ENCODE data around the gene ZNF79.

ZNF79 gene

DNA sequence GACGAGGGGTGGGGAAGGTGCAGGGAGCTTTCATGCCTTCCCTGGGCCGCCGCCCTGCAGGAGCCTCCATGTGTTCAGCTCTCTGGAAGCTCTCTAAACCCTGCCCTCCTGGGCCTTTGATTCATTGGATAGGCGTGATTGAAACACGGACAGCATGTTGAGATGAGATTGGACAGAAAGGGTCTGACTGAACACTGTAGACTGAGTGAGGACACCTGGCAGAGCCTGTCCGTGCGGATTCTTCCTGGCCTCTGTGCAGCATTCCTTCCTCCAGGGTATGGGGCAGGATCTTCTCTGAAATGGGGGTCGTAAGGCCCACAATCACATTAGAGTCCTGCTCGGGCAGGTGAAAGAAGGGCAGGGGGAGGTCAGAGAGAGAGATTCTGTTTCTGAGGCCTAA, 14.2 kb downstream of the ZNF79 start:
- Mint-ChIP-seq H3K27me3 (no peaks in the 10 kb centered on the region), H3K4me1 (peaks cover 6% of the 10 kb centered on the region), H3K9me3 (no peaks in the 10 kb centered on the region), H3K27ac (no peak overlapping the region), H3K4me3 (no peak overlapping the region)
- no peak for ATAC-seq
- DNase-seq = no peak

DNA sequence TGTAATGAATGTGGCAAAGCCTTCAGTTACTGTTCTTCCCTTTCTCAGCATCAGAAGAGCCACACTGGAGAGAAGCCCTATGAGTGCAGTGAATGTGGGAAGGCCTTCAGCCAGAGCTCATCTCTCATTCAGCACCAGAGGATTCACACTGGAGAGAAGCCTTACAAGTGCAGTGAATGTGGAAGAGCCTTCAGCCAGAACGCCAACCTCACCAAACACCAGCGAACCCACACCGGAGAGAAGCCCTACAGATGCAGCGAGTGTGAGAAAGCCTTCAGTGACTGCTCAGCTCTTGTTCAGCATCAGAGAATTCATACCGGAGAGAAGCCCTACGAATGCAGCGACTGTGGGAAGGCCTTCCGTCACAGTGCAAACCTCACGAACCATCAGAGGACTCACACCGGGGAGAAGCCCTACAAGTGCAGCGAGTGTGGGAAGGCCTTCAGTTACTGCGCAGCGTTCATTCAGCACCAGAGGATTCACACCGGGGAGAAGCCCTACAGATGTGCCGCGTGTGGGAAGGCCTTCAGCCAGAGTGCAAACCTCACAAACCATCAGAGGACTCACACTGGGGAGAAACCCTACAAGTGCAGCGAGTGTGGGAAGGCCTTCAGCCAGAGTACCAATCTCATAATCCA, 20.2 kb downstream of the ZNF79 start:
- no peak overlapping the region for H3K27ac Mint-ChIP-seq
- no peaks in the 10 kb centered on the region for H3K27me3 Mint-ChIP-seq
- H3K4me1 Mint-ChIP-seq = peaks cover 36% of the 10 kb centered on the region
- no peak for ATAC-seq
- H3K9me3 Mint-ChIP-seq = peaks cover 0 to 13% of the 10 kb centered on the region in 2 donors
- no peak overlapping the region for H3K4me3 Mint-ChIP-seq
- DNase-seq = no peak

DNA sequence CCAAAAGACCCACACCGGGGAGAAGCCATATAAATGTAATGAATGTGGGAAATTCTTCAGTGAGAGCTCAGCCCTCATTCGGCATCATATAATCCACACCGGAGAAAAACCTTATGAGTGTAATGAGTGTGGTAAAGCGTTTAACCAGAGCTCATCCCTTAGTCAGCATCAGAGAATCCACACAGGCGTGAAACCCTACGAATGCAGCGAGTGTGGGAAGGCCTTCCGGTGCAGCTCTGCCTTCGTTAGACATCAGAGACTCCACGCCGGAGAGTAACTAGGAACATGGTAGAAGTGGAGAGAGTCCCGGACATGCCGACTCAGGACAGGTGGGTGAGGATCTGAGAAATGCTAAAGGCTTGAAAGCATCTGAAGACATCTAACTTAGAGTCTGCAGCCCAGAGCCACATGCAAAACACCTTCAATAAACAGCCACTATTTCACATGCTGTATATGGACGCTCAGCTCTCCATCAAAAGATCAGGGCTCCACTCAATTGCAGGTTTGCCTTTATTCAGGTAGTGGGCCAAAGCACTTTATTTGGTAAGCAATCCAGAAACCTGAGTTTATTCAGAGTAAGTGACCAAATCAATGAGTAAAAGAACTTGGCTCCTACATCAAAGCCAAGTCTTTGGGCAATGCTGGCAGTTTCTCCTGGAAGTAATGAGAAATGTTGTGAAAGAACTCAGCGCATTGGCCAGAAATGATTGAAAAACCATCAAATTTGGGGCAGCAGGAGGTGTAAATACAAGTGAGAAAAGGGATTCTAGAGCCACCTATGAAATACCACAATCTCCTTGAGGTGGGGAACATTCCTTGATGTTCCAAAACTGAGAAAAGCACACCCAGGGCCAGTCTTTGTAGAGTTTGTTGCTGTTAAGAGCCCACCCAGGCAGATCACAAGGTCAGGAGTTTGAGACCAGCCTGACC, 21.0 kb downstream of the ZNF79 start:
- peaks cover 44% of the 10 kb centered on the region for H3K4me1 Mint-ChIP-seq
- H3K9me3 Mint-ChIP-seq = peaks cover 0 to 13% of the 10 kb centered on the region in 2 donors
- H3K4me3 Mint-ChIP-seq = peak overlapping the region in 1 of 2 donors; percentile 21
- H3K27me3 Mint-ChIP-seq = no peaks in the 10 kb centered on the region
- ATAC-seq = no peak
- no peak for DNase-seq
- peak overlapping the region in 1 of 2 donors; percentile 38 for H3K27ac Mint-ChIP-seq

DNA sequence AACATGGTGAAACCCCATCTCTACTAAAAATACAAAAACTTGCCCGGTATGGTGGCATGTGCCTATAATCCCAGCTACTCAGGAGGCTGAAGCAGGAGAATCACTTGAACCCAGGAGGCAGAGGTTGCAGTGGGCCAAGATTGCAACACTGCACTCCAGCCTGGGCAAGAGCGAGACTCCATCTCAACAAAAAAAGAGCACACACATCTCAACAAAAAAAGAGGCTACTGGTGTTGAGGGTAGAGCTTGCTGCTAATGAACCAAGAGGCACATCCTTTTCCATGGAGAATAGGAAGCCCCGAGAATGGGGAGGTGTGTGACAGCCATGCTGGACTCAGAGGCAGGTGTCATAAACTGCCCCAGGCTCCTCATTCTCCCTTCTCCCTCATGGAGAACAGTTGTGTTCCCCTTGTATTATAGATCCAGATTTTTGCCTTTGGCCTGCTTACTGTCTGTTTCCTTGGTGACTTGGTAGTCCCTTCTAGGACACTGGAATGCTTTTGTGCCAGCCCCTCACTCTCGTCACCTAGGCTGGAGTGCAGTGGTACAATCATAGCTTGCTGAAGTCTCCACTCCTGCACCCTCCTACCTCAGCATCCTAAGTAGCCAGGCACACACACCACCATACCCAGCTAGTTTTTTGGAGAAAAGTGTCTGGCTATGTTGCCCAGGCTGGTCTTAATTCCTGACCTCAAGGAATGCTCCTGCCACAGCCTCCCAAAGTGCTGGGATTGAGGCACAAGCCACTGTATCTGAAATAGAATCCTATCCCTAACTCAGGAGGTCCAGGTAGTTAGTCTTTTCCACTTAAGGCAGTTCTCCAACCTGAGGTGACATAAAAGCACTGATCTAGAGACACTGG, 21.9 kb downstream of the ZNF79 start:
- no peak overlapping the region for H3K4me3 Mint-ChIP-seq
- peaks cover 0 to 13% of the 10 kb centered on the region in 2 donors for H3K9me3 Mint-ChIP-seq
- DNase-seq = no peak
- no peak for ATAC-seq
- peaks cover 47% of the 10 kb centered on the region for H3K4me1 Mint-ChIP-seq
- no peaks in the 10 kb centered on the region for H3K27me3 Mint-ChIP-seq
- H3K27ac Mint-ChIP-seq = peak overlapping the region in 1 of 2 donors; percentile 38

DNA sequence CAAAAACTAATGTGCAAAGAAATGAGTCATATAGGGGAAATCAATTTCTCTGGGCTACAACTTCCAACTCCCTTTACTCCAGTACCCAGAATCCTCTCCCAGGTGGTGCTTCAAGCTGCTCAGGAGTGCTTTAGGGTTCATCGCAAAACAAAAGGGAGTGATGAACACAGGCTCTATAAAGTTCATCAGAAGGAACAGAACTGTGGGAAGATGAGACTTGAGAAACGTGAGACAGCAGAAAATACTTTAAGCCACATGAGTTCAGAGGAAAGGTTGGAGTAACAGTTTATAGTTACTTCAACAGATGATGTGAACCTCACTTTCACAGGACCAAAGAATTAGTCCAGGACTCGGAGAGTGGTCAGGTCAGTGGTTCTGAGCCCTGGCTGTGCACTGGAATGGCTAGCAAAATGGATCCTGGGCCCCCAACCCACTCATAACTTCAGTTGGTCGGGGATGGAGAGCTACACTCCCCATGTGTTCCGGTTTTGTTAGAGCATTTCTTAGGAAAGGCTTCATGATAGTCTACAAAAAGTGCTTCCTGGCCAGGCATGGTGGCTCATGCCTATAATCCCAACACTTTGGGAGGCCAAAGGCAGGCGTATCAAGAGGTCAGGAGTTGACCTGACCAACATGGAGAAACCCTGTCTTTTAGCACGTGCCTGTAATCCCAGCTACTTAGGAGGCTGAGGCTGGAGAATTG, 22.7 kb downstream of the ZNF79 start:
- Mint-ChIP-seq H3K27me3 (no peaks in the 10 kb centered on the region), H3K27ac (peak overlapping the region in 1 of 2 donors; percentile 96), H3K4me3 (no peak overlapping the region), H3K4me1 (peaks cover 49% of the 10 kb centered on the region), H3K9me3 (peaks cover 0 to 13% of the 10 kb centered on the region in 2 donors)
- DNase-seq = no peak
- ATAC-seq = no peak

DNA sequence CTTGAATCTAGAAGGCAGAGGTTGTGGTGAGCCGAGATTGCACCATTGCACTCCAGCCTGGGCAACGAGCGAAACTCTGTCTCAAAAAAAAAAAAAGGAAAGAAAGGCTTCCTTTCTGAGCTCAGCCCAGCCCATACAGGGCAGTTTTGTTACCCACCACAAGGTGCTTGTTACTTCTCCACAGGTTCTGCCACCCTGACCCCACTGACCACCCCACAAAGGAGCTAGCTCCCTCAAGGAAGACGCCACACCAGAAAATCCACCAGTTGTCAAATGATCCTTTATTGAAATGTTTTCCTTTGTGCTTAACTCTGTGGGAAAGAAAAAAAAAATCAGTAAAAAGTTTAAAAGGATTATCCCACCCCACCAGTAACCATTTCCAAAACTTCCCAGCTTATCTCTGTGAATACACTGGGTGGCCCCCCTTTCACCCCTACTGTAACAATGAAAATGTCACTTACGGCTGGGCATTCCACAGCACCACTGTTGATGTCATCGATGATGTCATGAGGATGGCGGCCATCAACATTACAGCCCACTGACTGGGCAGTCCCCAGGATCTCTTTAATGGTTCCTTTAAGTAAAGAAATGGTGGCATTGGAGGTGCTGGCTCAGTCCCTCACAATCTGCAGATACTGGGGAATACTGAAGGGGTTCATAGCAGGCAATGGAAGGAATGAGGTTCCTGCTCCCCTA, 23.4 kb downstream of the ZNF79 start:
- H3K27me3 Mint-ChIP-seq = no peaks in the 10 kb centered on the region
- peaks cover 0 to 13% of the 10 kb centered on the region in 2 donors for H3K9me3 Mint-ChIP-seq
- no peak for DNase-seq
- H3K4me3 Mint-ChIP-seq = peak overlapping the region; percentile 93 to 95
- H3K27ac Mint-ChIP-seq = peak overlapping the region; percentile 89 to 96
- ATAC-seq = no peak
- peaks cover 56% of the 10 kb centered on the region for H3K4me1 Mint-ChIP-seq

DNA sequence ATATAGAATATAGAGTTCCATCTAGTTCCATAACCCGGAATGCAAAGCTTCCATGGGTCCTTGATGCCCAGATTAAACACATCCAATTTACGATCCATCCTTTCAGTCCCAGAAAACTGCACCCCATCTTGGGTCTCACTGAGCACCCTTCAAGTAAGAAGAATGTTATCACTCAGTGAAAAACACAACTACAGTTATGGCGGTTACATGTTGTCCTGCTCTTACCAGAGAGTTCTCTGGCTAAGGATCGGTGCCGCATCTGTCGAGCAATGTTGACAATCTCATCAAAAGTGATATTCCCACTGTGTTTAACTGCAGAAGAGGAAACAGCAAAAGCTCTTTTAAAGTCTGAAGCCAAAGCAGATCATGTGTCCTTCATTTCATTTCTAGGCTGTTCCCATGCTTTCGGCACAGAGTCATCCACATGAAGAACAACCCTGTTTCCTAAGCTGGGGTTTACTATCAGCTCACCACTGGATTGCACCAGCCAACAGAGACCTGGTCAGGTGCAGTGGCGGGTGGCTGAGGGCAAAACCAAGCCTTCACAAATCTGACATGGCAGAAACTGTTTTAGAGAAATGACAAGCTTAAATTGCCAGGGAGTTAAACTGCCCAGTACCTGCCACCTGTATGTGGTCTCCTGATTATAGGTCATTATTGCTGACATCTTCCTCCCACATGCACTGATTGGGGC, 24.1 kb downstream of the ZNF79 start:
- DNase-seq = no peak
- Mint-ChIP-seq H3K4me1 (peaks cover 60% of the 10 kb centered on the region), H3K27ac (peak overlapping the region in 1 of 2 donors; percentile 99), H3K4me3 (peak overlapping the region; percentile 93 to 95), H3K27me3 (no peaks in the 10 kb centered on the region), H3K9me3 (peaks cover 0 to 13% of the 10 kb centered on the region in 2 donors)
- no peak for ATAC-seq

DNA sequence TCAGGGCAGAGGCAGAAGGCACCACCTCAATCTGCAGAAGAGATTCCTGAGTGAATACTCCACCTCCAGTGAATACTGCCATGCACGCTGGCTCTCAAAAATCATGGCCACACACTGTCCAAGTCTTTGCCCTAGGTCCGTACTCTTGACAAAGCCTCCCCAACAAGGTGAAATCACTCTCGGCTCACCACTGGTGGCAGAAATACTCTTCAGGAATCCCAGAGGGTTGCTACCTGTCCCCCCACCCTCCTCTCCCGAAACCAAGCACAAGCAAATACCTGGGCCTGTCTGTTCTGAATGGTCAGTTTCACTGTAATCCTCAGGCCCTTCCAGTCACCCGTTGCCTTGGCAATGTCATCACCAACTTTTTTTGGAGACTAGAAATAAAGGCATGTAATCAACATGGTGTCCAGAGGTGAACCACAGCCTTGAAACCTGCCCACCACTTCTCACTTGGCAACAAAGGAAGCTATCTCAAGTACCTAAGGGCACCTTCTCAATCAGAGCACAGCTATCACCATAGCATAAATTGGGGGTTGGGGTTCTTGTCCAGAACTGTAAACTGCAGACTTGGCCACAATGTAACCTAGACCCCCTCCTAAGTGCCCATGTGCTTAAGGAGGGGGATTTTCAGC, 25.3 kb downstream of the ZNF79 start:
- Mint-ChIP-seq H3K27ac (peak overlapping the region; percentile 99), H3K4me1 (peaks cover 72% of the 10 kb centered on the region), H3K27me3 (no peaks in the 10 kb centered on the region), H3K9me3 (peaks cover 0 to 9% of the 10 kb centered on the region in 2 donors), H3K4me3 (peak overlapping the region; percentile 93 to 95)
- no peak for DNase-seq
- no peak for ATAC-seq

DNA sequence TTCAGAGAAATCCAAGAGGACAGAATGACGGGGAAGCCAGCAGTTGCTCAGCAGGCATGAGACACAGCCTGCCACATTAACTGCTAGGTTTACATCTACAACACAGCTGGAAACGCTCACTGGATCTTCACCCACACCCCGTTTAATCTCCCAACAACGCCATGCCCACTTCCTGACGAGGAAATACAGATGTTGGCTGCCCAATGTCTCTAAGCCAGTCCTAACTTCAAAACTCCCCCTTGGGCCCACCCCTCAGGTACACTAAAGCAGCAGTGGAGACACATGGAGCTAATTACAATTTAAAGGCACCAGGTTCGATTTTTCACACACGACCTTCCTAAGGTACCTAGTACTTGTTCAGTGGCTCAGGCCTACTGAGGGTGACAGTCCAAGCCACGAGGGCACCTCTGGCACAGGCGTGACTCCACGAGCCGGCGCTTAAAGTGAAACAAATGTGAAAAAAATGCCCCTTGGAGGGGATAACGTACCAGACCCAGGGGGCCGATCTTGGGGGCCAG, 26.1 kb downstream of the ZNF79 start:
- peak; percentile 8 for ATAC-seq
- peak overlapping the region; percentile 93 to 95 for H3K4me3 Mint-ChIP-seq
- H3K27me3 Mint-ChIP-seq = no peaks in the 10 kb centered on the region
- H3K4me1 Mint-ChIP-seq = peaks cover 73% of the 10 kb centered on the region
- DNase-seq = no peak
- H3K9me3 Mint-ChIP-seq = peaks cover 0 to under 1% of the 10 kb centered on the region in 2 donors
- peak overlapping the region; percentile 99 for H3K27ac Mint-ChIP-seq

DNA sequence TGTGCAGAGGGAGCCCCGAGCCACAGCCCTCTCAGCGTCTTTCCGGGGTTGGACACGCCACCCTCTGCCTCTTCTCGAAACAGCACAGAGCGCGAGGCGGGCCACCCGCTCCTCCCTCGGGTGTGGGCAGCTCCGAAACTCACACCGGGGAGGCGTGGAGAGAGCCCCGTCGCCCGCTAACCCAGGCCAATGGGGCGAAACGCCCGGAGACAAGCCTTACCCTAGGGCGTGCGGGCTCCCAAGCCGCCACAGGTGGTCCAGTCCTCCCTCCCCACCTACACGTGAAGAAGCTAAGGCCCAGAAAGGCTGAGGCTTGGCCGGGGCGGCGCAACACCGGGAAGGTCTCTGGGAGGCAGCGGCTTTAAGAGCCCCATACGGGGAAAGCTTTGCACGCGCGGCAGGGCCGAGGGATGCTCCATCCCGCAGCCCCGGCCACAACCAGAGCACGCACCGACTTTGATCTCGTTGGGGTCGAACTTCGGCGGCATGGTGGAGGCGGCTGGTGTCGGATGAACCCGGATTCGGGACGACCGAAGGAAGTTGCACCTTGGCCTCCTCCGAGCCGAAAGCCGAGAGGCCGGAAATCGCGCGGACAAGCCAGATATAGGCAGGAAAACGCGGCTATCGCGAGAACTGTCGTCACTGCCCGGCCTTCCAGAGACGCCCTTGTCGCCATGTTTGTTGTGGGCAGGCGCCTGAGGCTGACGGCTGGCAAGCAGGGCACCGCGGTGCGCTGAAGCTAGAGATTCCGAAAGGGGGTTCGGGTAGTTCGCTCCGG, 26.8 kb downstream of the ZNF79 start, which contains the start of the genes LRSAM1 and RPL12:
TSS of gene LRSAM1 (plus strand) at position 681 of the 778 bp plus-strand sequence. CDS start 3,018 bp downstream, outside the sequence.
TSS of gene RPL12 (minus strand) at position 577 of the 778 bp plus-strand sequence. CDS start at position 488, 89 bp downstream.
- peak within 1 kb of the TSS; percentile 99 for H3K27ac Mint-ChIP-seq
- ATAC-seq (peak; percentile 79), DNase-seq (peak; percentile 98 to 99)
- no peaks in the 10 kb centered on the region for H3K27me3 Mint-ChIP-seq
- peaks cover 71% of the 10 kb centered on the region for H3K4me1 Mint-ChIP-seq
- peak within 1 kb of the TSS; percentile 93 to 95 for H3K4me3 Mint-ChIP-seq
- H3K9me3 Mint-ChIP-seq = no peaks in the 10 kb centered on the region

DNA sequence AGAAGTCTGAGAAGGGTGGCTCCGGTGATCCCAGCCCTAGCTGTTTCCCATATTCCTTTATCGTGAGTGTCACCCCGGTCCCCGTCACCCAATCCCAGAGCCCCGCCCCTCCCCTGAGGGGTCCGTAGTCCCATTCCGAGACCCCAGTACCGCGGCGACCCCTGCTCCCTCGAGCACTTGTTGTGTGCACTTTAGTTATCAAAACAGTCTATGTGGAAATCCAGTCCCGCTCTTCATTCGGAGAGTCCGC, 27.4 kb downstream of the ZNF79 start:
- Mint-ChIP-seq H3K27ac (peak overlapping the region; percentile 99), H3K27me3 (no peaks in the 10 kb centered on the region), H3K4me1 (peaks cover 66% of the 10 kb centered on the region), H3K9me3 (no peaks in the 10 kb centered on the region), H3K4me3 (peak overlapping the region; percentile 93 to 95)
- peak; percentile 2 for ATAC-seq
- no peak for DNase-seq

DNA sequence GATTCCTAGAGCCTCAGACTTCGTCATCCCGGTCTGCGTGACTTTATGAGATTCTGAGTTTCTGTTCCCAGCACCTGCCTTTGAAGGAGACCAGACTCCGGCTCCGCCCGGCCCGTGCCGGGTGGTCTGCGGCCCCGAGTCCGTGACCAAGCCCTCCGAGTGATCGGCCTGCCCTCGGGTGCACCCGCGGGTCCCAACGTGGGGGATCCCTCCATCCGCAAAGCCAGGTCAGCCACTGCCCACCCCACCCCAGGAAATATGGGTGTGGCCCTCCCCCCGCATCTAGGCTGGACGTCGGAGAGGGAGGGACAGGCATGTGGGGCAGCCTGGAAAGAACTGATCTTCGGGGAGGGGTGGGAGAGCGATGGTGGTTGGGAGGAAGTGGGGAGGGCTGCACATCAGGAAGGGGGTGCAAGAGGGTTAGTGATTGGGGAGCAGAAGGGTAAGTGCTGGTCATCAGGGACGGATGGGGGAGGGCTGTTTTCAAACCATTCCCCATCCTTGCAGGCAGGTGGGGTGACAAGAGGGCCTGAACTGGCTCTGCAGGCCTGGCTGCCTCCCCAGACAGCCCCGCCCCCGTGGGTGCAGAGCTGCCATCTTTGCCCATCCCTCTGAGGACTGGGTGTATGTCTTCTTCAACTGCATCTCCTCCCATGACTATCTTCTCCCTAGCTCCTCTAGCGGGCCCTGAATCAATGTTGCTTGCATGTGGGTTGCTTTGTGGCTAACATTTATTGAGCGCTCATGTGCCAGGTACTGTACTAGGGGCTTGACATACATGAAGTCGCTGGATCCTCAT, 27.9 kb downstream of the ZNF79 start:
- peaks cover 60% of the 10 kb centered on the region for H3K4me1 Mint-ChIP-seq
- H3K4me3 Mint-ChIP-seq = peak overlapping the region; percentile 93 to 95
- peak overlapping the region; percentile 99 for H3K27ac Mint-ChIP-seq
- peak; percentile 41 for ATAC-seq
- no peaks in the 10 kb centered on the region for H3K9me3 Mint-ChIP-seq
- H3K27me3 Mint-ChIP-seq = no peaks in the 10 kb centered on the region
- DNase-seq = peak; percentile 44 to 66

Measured in stimulated activated naive CD8-positive, alpha-beta T cell treated with anti-CD3 and anti-CD28 coated beads, Interleukin-15, amount 100 ng/mL, for 72 hours (primary cell).